ENCODE data around the gene OR1D2. TPM values are rescaled to one million over a fixed set of nuclear protein-coding genes. Genes with fewer than 3 reads are reported as not detected.

The OR1D2 gene
- polyA plus RNA-seq, 3 donors = 0.01 to 0.03 TPM; not detected in 1

Other genes starting within 250 kb of the OR1D2 start
- not detected for gene OR1D5, start 40.8 kb downstream of the OR1D2 start, polyA plus RNA-seq (ENCODE audit: insufficient read length in 3 of 3)
- gene OR1G1, start 23.1 kb upstream of the OR1D2 start, polyA plus RNA-seq (ENCODE audit: insufficient read length in 3 of 3) = not detected
- not detected for gene OR1A2, start 93.1 kb upstream of the OR1D2 start, polyA plus RNA-seq (ENCODE audit: insufficient read length in 3 of 3)
- under 1 TPM; 0.03 to 0.08 (median 0.05) TPM for gene OR1A1, start 103.2 kb upstream of the OR1D2 start, polyA plus RNA-seq (ENCODE audit: insufficient read length in 3 of 3)
- under 1 TPM in 2 of 3 donors, not detected in 1; 0.12 to 0.24 TPM for gene OR3A1, start 193.9 kb upstream of the OR1D2 start, polyA plus RNA-seq (ENCODE audit: insufficient read length in 3 of 3)